Activated CD4-positive, CD25-positive, alpha-beta regulatory T cell (primary cell): Measurements from ENCODE around the gene TRIM41.
"Not testable (repeated sequence)": the region's sequence is repeated elsewhere in the genome, so short reads cannot be mapped to it uniquely, and the experiment has no call there.

Experiments used
- DNase-seq, 4 experiments: peaks; one replicate each; lab custom pipeline; 2025; lab: John Stamatoyannopoulos, UW

TRIM41 gene

DNA sequence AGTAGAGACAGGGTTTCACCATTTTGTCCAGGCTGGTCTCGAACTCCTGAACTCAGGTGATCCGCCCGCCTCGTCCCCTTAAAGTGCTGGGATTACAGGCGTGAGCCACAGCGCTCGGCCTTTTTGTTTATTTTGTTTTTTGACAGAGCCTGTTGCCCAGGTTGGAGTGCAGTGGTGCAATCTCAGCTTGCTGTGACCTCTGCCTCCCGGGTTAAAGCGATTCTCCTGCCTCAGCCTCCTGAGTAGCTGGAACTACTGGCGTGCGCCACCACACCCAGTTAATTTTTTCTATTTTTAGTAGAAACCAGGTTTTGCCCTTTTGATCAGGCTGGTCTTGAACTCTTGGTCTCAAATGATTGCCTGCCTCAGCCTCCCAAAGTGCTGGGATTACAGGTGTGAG lies 12.9 kb upstream of the TRIM41 start:
- not testable (repeated sequence) for DNase-seq

DNA sequence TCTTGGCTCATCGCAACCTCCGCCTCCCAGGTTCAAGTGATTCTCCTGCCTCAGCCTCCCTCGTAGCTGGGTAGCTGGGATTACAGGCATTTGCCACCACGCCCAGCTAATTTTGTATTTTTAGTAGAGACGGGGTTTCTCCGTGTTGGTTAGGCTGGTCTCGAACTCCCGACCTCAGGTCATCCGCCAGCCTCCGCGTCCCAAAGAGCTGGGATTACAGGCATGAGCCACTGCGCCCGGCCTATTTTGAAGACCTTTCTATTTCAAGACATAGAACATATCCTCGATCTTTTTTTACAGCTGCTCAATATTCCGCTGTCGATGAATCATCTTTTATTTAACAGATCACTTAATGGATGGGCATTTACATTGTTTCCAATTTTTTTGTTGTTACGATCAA lies 12.4 kb upstream of the TRIM41 start:
- DNase-seq = not testable (repeated sequence)

DNA sequence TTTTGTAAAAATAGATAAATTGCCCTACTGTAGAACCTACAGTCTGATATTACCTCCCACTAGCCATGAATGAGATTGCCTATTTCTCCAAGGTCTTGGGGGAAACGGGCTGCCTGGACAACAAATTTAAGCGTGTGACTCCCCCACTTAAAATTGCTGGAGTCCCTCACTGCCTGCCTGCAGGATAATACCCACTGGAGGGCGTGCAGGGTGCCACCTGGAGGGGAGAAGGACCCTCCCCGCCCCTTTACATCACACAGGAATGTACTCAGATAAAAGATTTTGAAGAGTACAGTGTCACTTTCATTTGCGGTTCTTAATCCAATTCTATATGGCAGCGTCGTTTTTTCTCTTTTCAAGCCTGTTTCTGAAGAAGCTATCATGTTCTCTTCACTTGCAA lies 11.9 kb upstream of the TRIM41 start:
- no peak for DNase-seq

DNA sequence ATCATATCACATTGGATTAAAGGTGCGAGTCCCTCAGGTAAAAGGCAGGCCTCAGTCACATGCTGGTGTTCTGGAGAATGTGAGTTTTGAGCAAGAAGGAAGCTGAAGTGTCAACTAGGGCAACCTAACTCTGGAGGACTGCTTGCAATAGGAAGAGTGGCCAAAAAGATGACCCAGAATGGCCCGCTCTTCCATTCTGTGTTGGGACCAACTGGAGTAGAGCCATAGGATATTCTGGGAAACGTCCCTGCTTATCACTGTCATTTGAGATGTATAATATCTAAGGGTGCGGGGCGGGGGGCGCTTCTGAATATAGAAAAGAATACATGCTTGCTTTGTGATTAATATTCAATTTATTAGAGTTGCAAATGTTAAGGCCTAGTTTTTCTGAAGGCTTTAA lies 11.0 kb upstream of the TRIM41 start:
- no peak for DNase-seq

DNA sequence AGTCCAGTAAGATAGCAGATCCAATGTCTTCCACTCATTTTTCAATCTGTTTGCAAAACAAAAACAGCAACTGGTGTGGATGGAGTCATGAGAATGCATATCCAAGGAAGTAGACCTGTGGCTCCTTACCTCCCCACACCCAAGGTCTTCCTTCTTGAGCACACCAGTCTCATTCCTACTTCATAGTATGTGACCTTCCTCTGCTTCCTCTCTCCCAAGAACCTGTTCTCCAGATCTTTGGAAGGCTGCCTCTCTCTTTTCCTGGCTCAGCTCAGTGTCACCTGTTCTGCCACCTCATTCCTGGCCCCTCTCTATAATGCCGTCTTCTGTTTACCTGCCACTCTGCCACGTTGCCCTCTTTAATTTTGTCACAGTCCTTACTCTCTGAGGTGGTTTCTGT lies 10.1 kb upstream of the TRIM41 start:
- DNase-seq = no peak

DNA sequence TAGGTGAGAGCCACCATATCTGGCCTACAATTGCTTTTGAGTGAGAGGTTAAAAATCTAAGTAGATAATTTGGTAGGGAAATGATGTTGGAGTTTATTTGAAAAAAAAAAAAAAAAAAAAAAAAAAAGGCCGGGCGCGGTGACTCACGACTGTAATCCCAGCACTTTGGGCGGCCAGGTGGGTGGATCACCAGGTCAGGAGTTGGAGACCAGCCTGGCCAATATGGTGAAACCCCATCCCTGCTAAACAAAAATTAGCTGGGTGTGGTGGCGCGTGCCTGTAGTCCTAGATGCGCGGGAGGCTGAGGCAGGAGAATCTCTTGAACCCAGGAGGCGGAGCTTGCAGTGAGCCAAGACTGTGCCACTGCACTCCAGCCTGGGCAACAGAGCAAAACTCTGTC lies 8.8 kb upstream of the TRIM41 start:
- DNase-seq = not testable (repeated sequence)

DNA sequence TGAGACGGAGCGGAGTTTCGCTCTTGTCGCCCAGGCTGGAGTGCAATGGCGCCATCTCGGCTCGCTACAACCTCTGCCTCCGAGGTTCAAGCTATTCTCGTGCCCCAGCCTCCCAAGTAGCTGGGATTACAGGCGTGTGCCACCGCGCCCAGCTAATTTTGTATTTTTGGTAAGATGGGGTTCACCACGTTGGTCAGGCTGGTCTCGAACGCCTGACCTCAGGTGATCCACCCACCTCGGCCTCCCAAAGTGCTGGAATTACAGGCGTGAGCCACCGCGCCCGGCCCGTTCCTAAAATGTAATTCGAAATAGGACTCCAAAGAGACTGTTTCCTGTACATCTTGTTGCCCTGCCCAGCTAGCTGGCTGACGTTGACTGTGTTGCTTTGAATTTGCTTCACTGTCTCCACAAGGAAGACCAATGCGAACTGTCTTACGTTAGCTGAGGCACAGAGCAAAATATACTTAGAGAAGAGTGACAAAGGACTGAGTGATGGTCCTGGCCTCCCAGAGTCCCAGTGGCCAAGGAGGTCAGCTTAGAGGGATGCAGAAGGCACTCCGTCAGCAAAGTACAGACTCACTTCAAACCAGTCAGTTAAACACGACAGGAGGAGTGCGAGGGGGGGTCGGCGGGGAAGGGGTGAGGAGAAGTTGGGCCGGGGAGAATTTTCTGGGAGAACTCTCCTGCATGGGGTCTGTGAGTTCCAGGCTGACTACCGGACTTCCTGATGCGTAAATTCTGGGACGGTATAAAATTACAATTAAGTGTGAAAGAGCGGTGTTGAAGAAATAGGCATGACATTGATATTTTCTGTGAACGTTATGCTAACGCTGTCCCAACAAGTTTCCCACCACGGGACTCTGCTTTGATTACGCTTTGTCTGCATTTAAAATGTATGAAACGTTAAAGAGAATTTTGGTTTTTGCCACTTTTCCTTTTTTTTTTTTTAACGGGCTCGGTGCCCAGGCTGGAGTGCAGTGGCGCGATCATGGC lies 6.8 kb upstream of the TRIM41 start:
- DNase-seq = no peak

DNA sequence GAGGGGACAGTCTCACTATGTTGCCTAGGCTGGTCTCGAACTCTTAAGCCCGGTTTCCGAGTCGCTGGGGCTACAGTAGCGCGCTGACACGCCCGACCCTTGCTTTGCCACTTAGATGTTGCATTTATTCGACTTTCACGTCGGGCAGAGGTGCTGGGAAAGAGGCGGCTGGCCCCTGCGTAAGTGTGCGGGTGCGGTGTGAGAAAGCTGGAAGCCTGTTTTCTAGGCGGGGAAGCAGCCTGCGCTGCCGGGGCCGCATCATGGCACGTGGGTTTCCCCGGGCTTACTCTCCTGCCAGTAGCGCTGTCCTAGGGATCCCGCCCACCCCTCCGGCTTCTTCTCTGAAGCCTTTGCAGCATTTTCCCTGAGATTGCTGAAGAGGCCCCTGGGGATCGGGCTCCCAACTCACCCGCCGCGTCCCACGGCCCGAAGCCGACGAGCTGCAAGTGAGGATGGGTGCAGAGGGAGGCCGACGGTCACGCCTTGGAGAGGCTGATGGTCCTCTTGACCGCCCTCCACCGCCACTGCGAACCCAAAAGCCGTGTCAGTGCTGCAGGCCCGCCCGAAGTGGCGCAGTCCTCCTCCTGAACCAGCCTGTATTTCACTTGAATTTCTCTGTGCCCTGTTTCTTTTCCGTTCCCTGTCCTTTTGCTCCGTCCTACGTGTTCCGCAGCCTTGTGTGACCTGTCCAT lies 5.8 kb upstream of the TRIM41 start:
- no peak for DNase-seq

DNA sequence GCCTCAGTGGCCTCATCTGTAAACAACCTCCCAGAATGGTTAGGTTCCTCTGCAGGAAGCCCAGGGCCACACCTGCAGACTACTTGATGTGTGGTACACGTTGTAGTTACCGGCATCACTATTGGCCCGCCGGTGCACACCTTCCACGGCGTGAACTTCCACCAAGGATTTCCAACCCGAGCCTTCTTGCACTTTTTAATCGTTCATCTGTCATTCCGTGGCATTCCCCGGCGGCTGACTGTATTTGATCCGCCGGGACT lies 5.3 kb upstream of the TRIM41 start:
- no peak for DNase-seq

DNA sequence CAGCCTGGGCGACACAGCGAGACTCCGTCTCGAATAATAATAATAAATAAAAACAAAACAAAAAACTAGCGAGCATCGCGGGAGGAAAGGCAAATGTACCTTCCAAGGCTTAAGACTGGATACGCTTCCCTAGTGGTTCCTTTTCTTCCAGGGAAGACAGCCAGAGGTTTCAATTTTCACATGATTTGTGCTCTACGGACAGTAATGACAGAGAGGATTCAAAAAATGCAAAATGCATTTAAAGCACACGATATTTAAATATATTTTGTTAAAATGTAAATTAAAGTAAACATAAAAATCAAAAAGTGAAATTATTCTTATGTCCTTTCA lies 4.3 kb upstream of the TRIM41 start:
- no peak for DNase-seq

DNA sequence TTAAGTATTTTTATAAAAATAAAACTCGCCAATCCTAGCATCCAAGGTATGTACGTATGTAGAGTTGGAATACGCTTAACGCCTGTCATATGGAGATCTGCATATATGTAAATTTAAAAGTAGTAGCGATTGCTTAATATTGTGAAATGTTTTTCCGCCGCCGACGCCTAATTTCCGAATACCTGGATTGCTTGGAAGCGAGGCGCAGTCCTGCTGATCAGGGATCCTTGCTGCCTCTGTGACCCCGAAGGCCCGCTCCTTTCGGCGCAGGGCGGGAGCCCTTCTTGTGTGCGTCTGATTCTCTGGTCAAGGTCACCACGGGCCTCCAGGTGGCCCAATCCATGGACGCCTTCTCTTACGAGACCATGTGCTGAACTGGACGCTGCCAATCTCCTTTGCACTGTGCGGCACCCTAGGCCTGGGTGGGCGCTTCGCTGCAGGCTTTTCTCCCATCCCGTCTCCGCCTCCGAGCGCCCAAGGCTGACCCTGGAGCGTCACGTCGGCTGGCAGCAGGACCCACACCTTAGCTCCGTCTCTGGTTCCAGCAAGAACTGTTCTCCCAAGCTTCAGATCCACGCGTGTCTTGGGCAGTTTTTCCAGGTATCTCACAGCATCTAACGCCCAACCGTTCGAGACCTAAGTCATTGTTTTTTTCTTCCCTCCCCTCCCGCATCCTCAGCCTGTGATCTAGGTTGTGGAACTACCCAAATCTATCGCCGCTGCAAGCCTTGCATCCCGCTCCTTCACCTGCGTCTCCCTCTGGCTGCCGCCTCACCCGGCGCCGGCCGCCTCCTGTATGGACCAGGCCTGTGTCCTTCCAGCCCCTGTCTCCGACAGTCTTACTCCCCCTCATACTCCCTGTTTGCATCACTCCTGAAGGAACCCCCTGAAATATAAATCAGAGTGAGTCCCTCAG lies 3.6 kb upstream of the TRIM41 start:
- DNase-seq = no peak

DNA sequence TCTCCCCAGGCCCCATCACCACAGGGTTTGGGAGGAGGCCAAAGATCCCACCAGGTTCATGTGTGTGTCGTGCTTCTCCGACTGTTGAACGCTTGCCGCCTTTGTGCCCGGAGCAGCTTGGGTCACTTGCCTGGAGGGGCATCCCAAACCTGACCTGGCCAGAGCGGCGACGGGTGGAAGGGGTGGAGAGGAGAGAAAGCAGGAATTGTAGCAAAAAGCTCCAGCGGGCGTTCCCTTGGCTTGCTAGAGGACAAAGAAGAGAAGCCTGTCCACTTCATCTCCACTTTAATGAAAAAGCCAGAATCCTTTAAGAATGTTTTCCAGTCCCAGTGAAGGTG lies 2.9 kb upstream of the TRIM41 start:
- DNase-seq = no peak

DNA sequence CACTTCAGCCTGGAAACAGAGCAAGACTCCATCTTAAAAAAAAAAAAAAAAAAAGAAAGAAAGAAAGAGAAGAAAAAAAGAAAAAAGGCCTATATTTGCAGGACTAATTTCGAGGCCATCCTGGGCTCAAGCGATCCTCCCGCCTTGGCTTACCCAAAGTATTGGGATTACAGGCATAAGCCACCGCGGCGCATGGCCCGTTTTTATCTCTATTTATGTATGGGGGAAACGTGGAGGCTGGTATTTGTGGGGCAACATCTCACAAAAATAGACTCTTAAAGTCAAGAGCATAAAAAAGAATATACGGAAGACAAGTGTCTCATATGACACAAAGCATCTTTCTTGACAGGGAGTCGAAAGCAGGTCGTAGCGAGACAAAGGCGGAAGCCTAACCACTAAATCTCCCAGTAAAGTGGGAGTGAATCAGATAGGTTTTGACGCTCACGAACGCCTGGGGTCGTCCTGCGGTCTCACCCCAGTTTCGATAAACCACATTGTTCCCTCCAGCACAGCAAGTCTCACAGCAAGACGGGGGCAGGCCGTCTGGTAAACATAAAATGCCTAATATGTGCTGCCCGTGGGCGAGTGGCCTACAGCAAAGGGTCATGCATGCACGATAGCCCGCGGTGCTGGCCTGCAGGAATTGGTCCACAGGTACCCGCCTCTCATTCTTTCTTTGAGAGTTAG lies 1.8 kb upstream of the TRIM41 start:
- DNase-seq = no peak

DNA sequence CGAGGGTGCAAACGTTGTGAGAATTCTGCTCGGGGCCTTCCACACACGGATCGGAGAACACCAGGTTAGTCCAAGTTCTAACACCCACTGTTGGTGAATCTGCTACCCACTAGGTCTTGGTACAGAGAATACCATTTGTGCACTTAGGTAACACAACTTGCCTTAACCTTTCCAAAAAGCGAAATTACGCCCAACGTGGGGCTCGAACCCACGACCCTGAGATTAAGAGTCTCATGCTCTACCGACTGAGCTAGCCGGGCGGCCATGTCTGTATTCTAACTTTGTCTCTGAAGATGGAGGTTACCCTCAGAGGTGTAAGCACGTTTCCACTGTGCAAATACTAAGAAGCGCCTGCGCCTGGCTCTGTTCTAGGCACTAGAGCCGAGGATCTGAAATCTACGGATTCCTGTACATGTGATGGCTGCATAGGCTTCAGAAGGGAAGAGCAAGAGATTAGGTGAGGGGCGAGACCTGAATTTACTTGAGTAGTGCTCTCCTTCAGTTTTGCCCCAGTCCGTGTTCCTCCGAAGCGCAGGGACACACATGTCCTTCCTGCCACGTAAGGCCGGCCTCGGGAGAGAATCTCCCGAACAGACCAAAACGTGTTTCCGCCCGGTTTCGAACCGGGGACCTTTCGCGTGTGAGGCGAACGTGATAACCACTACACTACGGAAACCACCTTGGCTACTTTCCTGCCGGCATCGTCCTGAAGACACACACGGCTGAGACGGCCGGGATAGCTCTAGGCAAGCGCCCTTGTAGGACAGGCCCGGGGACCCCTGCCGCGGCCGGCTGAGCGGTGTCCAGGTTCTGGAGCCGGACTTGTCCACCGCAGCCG lies 1.1 kb upstream of the TRIM41 start:
- DNase-seq = no peak

DNA sequence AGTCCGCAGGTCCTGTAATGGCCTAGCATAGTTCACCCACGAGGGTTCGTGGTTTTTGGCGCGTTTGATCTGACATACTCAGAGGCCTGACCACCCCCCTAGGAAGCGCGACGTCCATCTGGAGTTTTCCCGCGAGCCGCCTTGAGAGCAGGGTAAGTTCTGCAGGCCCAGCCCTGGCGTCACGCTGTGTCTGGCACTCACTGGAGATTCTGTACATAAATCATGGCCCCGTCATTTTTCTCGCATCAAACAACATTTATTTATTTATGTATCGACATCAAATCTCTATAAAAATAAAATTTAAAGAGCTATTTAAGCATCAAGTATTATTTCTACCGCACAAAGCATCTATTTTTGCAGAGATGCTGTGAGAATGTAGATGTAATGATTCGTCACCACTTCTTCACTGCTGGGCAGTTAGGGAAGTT lies 437 bp upstream of the TRIM41 start:
- DNase-seq = no peak

DNA sequence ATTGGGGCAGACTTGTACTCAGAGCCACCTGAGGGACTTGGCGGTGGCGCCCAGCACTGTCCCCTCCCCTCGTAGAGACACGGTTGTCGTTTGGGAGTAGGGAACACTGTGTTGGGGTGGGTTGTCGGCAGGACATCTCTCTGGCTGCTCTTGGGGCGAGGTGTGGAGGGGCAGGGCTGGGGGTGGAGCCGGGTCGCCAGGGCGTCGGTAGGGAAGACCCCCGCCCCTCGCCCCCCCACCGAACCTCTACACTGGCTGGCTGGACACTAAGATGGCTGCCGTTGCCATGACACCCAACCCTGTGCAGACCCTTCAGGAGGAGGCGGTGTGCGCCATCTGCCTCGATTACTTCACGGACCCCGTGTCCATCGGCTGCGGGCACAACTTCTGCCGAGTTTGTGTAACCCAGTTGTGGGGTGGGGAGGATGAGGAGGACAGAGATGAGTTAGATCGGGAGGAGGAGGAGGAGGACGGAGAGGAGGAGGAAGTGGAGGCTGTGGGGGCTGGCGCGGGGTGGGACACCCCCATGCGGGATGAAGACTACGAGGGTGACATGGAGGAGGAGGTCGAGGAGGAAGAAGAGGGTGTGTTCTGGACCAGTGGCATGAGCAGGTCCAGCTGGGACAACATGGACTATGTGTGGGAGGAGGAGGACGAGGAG lies 778 bp downstream of the TRIM41 start:
- no peak for DNase-seq

DNA sequence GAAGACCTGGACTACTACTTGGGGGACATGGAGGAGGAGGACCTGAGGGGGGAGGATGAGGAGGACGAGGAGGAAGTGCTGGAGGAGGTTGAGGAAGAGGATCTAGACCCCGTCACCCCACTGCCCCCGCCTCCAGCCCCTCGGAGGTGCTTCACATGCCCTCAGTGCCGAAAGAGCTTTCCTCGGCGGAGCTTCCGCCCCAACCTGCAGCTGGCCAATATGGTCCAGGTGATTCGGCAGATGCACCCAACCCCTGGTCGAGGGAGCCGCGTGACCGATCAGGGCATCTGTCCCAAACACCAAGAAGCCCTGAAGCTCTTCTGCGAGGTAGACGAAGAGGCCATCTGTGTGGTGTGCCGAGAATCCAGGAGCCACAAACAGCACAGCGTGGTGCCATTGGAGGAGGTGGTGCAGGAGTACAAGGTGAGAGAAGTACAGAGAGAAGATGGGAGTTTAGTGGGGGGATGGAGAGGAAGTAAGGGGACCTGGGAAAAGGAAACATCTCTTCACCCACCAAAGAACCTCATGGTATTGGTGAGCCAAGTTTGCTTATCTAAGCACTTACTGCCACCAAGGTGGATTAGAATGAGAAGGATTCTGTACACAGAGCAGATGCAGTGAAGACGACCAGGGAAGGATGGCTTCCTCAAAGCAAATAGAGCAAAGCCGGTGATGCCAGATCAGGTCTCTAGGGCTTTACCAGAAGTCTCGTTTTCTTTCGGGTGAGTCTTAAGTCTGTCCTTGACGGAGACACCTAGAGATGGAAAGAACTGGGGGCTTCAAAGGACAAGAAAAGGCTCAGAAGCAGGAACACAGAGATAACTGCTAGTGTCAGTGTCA lies 1.5 kb downstream of the TRIM41 start:
- no peak for DNase-seq

DNA sequence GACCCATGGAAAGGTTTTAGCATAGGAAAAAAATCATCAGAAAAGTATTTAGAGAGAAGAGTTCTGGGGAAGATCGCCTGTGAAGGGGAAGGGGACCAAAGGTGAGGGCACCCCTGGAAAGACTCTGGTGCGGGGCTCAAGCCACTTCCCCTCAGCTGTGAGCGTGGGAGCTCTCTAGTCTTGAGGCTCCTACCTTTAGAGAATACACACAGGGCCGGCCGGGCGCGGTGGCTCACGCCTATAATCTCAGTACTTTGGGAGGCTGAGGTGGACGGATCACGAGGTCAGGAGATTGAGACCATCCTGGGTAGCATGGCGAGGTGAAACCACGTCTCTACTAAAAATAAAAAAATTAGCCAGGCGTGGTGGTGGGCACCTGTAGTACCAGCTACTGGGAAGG lies 6.9 kb downstream of the TRIM41 start:
- DNase-seq = no peak

DNA sequence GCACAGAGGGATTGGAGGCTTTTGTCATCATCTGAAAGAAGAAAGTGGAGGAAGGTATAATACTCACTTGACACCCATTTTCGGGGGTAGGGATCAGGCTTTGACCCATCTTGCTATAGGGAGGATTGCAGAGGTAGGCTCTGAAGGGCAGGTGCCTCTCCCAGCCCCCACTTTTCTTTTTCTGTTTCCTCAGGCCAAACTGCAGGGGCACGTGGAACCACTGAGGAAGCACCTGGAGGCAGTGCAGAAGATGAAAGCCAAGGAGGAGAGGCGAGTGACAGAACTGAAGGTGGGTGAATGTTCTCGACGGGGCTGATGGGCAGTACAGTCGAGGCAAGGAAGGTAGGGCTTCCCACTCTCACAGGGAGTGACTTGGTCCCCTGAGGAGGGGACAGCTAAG lies 7.5 kb downstream of the TRIM41 start:
- DNase-seq = no peak

DNA sequence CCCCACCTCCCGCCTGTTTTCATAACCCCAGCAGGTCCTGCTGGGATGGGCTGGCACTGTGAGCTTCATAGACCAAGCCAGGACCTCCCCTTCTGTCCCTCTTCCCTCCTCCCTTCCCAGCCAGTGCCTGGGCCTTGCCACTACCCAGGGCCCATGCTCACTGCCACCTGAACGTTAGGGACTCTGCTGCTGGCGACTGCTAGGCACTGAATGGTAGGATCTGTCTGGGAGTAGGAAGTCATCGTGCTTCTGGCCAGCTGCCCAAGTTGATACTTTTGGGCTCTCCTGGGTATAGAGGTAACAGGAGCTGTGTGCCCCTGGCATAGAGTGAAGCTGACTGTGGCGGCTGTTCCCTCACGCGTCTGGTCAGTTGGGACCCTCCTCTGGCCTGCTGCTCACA lies 8.4 kb downstream of the TRIM41 start:
- DNase-seq = no peak
